DMS153 (cell line): ENCODE data around the gene DOCK6.
A peak's percentile ranks its signal among the peaks of the same experiment; 100 is the strongest.

Source experiments
- DNase-seq: peaks from one replicate; lab custom pipeline; 2025; lab: John Stamatoyannopoulos, UW

Gene DOCK6

DNA sequence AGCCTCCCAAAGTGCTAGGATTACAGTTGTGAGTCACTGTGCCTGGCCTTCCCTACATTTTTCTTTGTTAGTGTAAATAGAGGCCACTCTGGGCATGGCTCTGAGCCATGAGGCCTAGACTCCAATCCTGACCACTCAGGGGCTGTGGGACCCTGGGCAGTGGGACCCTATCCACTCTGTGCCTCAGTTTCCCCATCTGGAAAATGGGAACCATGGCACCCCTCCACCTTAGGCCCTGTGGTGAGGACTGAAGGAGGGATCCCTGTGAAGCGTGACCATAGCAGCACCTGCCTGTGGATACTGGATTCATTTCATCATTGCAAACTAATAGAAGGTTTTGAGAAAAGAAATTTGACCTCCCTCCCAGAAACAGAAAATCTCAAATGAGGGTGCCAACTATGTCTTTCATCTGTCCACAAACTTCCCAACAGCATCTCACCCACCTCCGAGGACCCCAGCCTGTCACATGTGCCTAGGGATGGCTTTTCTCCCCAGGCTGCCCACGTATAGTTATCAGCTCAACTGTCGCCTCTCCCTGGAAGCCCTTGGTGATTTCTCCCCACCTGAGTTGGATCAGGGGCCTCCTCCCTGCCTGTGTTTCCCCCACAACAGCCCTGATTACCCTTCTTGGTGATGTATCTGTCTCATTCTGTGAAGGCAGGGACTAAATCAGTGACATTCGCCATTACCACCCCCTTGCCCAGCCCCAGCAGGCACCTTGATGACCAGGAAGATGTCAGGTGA, 17.3 kb downstream of the DOCK6 start:
- no peak for DNase-seq

DNA sequence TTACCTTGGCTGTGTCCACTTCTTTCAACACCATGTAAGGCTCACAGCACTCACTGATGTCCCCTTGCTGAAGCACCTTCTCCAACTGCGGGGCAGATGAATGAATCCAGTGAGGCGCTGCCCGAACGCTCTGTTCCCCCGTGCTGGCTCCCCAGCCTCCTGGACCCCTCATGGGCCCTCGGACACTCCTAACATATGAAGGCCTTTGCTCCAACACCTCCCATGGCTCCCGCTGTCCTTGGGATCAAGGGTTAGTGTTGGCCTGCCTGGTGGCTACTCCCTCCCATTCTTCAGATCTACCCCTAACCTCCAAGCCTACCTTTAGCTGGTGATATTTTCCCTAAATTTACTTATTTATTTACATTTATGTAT, 18.5 kb downstream of the DOCK6 start:
- DNase-seq, result no peak

DNA sequence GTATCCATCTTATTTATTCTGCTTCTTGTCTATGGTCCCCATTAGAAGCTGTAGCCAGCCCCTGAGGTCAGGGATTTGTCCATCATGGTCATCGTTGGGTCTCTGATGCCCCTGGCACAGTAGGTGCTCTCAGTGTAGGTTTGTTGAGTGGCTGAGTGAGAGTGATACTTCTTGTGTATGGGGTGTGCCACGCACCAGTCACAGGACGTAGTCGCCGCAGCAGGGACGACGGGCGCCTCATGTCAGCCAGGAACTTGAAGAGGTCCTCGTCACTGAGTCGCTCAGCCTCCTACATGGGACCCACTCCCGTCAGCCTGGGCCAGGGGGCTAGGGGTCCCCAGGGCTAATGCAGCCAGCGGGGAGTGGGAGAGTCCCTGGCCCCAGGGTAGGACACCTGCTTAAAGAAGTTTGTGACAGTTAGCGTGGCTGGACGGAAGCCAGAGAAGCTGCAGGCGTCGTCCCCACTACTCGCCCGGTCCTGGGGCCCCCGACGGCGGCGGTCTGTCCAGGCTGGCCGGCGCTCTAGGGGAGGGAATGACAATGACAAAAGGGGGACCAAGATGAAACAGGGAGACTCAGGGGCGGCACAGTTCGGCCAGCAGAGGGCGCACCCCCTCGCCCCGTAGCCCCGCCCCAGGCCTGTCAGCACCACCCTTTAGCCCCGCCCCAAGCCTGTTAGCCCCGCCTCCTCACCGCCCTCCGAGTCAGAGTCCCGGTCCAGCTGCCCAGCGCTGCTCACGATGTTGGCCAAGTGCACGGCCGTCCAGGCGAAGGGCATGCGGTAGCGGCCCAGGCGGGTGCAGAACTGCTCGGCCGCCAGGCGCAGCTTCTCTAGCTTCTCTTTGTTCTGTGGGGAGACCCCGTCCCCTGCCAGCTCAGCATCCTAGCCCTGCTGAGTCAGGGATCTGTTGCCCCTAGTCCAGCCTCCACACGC, 19.2 kb downstream of the DOCK6 start:
- DNase-seq, result peak; percentile 20

DNA sequence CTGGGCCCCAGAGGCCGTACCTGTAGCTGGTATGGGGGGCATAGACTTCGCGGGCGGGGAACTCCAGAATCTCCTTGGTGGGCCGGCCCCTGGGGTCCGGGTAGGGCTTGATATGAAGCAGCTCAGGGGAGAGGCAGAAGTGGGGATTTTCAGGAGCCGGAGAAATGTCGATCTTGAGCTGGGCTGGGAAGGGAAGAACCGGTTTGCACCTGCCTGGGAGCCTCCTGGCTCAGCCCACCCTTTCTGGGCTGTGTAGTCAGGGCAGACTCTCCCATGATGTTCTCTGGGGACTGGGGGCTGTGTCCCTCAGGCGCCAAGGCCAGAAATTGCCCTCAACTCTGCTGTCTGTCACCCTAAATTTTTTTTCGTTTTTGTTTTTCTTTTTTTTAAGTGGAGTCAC, 20.3 kb downstream of the DOCK6 start:
- no peak for DNase-seq

DNA sequence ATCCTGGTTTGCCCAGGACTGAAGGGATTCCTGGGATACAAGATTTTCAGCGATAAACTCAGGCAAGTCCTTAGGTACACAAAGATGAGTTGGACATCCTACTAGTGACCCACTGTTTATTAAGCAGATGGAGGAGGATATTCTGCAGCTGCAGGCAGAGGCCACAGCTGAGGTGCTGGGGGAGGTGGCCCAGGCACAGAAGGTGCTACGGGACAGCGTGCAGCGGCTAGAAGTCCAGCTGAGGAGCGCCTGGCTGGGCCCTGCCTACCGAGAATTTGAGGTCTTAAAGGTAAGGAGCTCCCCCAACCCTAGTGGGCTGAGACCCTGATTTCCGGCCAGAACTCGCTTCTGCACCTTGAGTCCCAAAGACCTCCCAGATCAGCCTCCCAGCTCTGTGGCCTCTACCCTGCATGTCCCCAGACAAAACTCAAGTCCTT, 22.3 kb downstream of the DOCK6 start:
- no peak for DNase-seq

DNA sequence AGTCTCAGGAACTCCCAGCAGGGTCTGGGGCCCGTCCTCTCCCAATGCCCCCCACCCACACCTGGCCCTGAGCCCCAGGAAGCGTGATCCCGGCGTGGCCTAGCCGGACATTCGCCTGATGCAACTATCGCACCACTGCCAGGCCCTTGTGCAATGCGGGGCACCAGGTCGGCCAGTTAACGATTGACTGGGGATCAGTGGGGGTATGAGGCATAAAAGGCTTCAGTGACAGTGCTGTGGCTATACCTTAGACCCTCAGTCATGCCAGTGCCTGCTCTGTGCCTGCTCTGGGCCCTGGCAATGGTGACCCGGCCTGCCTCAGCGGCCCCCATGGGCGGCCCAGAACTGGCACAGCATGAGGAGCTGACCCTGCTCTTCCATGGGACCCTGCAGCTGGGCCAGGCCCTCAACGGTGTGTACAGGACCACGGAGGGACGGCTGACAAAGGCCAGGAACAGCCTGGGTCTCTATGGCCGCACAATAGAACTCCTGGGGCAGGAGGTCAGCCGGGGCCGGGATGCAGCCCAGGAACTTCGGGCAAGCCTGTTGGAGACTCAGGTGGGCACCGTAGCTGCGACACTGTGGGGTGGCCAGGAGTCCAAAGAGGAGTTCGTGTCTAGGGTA, 22.8 kb downstream of the DOCK6 start, which contains the start of gene ANGPTL8:
Gene ANGPTL8, plus strand, starts transcription at position 243 of the 624 bp plus-strand sequence. Its CDS starts 19 bp downstream, at position 262.
- DNase-seq, result no peak

DNA sequence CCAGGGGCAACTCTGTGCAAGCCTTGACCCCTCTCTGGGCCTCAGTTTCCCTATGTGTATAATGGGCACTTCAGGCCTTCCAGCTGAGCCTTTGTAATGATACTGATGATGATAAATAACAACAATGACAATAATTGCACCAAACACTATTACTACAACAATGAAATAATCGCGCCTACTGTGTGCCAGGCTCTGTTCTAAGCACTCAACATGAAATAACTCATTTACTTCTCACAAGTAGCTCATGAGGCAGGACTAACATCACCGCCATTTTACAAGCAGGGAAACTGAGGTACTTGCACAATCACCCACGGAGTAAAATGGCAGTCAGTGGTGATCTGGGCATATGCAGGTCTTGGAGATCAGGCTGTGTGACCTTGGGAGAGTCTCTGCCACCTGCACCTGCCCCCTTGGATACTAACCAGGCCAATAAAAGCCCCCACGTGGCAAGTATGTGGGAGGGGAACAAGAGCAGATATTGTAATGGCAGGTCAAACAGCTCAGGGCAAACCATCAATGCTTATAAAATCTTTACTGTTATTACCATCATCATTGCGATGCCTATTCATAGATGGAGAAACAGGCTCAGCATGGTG, 23.4 kb downstream of the DOCK6 start:
- no peak for DNase-seq

DNA sequence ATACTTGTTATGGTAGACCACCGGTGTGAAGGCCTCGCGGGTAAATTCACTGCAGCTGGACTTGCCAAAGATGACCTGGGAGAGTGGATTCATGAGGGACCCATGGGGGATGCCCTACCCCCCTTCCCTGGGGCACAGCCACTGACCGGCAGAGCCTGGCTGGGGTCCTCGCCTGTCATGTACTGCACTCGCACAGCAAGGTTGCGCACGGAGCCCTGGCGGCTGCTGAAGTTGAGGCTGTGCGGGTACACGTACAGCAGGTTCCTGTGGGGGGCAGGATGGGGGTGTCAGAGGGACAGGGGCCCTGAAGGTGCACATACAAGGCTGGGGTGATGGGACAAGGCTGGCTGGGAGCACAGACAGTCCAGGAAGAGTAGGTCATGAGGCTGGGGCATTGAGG, 24.3 kb downstream of the DOCK6 start:
- no peak for DNase-seq

DNA sequence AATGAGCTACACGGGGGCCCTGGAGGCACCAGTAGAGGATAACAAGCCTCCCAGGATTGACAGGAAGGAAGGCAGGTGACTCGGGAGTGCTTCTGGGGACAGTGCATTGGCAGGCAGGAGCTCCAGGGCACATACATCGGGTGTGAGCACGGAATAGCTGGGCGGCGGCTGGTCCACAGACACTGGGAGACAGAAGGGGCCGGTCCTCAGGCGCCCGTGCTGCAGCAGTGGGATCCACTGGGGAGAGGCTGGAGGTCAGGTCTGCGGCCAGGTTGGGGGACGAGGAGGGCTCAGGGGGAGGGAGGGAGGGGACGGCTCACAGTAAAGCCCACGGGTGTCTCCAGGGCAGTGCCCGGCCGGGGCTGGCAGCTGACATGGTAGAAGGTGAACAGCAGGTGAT, 25.0 kb downstream of the DOCK6 start:
- no peak for DNase-seq

DNA sequence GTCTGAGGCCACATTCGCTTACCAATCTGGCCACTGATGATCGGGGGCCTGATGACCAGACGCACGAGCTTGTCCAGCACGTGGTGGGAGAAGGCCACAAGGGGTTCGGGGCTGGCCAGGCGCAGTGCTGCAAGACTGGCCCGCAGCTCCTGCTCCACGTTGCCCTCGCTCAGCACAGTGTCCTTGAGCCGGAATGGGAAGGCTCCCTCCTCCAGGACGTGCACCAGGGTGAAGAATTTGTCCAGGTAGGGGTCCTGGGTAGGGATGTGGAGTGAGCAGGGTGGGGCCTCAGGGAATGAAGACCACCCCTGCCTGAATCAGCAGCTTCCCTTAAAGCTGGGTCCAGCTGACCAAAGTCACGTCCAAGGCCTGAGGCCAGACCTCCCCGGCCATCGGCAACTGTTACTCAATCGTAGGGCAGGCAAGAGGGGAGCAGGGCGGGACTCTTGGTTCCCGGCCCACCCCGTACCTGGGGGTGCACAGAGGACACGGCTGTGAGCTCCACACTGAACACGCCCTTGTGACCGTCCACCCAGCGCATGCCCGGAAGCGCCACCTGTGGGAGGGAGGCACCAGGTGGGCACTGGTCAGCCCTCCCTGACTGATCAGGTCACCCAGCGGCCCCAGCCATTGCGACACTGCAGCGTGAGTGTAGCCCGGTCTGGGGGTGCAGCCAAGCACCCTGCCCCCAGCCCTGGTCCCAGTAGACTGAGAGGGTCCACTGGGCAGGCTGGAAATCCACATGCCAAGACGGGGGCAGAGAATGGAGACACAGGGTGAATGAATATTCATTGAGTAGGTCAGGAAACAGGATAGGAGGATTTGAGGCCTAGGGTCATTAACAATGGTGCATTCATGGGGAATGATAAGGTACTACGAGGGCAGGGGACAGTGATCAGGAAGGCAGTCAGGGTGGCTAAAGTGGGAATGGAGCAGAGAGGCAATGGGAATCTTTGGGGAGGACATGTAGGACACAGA, 25.7 kb downstream of the DOCK6 start:
- no peak for DNase-seq

DNA sequence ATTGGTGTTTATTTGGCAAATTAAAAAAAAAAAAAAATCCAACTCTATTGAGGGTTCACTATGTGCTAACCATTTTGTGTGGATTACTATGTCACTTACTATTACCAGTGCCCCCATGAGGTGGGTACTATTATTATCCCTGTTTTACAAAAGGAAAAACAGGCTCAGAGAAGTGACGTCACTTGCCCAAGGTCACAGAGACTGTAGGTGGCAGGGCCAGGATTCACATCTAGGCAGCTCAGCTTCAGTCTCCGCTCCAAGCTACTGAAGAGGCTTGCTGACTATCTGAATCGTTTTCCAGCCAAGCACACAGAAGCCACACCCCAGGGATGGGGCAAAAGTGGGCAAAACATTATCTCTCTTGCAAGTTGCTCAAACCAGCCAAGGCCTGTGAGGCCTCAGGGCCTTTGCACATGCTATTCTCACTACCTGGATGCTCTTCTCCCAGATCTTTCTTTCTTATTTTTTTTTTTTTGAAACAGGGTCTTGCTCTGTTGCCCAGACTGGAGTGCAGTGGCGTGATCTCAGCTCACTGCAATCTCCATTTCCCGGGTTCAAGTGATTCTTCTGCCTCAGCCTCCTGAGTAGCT, 27.7 kb downstream of the DOCK6 start:
- DNase-seq, result no peak

DNA sequence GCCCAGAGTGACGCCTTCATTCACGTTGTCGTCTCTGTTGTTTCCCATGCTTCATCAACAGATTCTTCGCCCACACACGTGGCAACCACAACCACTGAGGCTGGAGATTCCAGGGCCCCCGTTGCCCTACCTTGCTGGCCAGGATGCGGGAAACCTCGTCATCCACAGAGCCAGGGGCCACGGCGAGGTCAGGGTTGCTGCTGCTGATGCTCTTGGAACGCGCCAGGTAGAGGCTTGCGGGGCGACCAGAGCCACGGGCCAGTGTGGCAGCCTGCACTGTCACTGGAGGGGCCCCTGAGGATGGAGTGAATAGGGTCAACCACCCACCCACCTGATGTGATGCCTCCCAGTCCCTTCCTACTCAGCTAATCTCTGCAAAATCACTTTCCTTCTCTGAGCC, 29.3 kb downstream of the DOCK6 start:
- DNase-seq, result no peak

DNA sequence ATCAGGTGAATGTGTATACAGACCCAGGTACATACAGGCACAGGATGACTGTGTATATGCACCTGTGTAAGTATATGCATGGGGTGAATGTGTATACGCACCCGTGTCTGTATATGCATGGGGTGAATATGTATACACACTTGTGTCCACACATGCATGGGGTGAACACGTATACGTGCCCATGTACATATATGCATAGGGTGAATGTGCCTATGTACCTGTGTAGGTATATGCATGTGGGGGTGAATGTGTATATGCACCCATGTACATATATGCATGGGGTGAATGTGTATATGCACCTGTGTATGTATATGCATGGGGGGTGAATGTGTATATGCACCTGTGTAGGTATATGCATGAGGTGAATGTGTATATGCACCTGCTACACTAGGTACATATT, 29.8 kb downstream of the DOCK6 start:
- no peak for DNase-seq

DNA sequence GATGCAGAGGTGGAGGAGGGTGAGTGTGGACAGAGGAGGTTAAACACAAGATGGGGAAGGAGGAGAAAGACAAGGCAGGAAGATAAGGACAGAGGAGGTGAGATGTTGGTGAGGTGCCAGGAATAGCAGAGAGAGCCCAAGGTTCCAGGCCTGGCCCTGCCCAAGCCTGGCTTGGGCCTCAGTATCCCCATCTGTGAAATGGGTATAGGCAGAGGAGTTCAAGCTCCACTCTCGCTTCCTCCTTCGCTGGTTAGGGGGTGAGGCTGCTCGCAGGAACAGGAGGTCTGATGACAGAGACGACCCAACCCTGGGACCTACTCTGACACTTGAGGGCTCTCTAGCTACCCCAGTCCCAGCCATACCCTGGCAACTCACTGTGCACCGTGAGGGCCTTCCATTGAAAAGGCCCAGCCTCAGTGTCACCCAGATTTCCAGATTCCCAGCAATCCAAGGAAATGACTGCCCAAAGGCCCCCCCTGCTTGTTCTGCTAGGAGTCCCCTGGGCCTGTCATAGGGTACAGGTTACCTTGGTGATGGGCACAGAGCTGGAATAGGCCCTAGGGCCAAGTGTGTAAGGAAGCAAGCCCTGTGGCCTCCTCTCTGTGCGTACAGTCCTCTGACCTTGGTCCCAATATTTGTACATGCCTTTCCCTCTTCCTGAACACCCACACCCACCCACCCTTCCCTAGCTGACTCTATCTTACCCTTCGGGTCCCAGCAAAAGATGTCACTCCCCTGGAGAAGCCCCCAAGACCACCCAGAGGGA, 31.5 kb downstream of the DOCK6 start:
- no peak for DNase-seq

DNA sequence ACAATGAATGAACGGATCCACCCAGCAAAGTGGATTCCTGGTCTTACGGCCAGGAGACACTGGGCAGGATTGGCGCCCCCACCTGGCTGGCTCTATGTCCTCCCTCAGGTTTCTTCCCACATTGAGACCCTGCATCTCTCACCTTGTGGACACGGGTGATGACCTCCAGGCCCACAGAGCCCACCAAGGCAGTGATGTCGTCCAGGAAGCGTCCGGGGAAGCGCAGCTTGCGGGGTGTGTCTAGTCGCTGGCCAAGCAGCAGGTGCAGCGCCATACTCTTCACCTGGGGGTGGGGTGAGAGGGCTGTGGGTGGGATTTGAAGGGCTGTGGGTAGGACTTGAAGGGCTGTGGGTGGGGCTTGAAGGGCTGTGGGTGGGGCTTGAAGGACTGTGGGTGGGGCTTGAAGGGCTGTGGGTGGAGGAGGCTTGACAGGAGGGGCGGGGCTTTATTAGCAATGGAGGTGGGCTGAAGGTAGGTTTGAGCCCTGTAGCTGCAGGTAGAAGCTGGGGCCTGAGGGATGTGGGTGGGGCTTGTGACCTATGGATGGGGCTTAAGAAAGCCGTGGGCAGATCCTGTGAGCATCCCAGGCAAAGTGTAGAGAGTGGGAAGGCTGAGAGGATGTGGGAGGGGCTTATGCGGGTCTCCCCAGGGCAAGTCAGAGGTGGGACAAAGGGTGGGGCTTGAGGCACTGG, 35.0 kb downstream of the DOCK6 start:
- DNase-seq, result no peak

DNA sequence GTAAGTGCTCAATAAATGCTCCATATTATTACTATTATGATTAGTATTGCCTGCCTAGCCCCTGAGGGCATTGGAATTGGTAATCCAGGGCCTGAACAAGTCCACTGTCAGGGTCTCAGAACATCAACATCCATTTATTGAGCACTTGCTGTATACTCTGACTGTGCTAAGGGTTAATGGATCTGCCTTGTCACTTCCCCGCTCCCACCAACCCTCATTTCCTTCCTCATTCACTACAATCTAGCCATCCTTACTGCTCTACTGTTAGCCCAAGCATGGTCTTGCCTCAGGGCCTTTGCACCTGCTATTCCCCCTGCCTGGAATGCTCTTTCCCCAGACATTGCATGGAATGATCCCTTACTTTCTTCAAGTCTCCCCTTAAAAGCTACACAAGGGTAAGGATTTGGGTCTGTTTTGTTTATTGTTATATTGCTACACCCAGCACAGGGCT, 35.6 kb downstream of the DOCK6 start:
- no peak for DNase-seq

DNA sequence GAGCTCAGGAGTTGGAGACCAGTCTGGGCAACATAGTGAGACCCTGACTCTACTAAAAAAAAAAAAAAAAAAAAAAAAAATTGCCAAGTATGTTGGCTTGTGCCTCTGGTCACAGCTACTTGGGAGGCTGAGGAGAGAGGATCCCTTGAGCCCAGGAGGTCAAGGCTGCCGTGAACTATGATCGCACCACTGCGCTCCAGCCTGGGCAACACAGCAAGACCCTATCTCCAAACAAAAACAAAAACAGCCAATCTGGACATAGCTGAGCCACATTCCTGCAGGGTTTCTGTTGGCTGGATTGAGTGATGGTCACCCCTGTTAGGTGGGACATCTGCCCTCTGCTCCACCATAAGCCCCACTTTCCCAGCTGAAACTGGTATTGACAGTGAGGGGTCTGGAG, 36.5 kb downstream of the DOCK6 start:
- no peak for DNase-seq

DNA sequence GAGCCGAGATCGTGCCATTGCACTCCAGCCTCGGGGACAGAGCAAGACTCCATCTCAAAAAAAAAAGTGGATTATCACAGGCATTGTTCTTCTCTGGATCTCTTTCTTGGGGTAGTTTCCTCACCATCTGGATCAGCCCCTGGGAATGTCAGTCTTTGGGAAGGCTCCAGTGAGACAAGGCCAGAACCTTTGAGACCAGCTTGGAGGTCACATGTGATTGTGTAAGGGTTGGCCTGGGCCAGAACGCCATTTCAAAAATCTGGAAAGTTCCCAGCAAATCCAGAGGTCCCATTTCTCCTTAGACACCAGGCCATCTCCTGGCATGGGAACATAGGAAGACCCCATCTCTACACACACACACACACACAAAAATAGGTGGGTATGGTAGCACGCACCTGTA, 37.2 kb downstream of the DOCK6 start:
- no peak for DNase-seq

DNA sequence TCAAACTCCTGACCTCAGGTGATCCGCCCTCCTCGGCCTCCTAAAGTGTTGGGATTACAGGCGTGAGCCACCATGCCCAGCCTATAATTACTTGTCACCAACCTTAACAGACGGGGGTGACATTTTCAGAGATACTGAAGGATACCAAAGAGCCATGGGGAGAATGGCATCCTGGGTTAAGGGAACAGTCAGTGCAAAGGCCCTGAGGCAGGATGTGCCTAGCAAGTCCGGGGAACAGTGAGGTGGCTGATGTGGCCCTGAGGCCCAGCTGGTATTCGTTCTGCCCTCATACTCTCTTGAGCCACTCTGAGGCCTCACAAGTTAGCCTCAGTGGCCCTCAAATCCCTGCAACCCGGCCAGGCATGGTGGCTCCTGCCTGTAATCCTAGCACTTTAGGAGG, 37.9 kb downstream of the DOCK6 start:
- DNase-seq, result no peak
